CD4-positive, alpha-beta T cell treated with Interleukin-15 for 4 hours (primary cell): ENCODE results near the gene C10orf105.

Experiments used
- DNase-seq: peaks from one replicate; pipeline ENCODE4 v3.0.0-alpha.2; 2020; ENCODE audit warnings: low spot score

C10orf105 gene

GRCh38 chr10:71697938-71698709, 21.5 kb downstream of the C10orf105 start:
- DNase-seq: peak; percentile 61

GRCh38 chr10:71696628-71697326, 22.8 kb downstream of the C10orf105 start:
- DNase-seq: peak; percentile 62

GRCh38 chr10:71695502-71696476, 23.8 kb downstream of the C10orf105 start:
- no peak for DNase-seq

- peak; percentile 39 for DNase-seq
These were observed 25.0 kb downstream of the C10orf105 start for GRCh38 chr10:71694567-71694968.

- no peak for DNase-seq
These were observed 25.5 kb downstream of the C10orf105 start for GRCh38 chr10:71694039-71694501.

- DNase-seq: no peak
These were observed 26.2 kb downstream of the C10orf105 start for GRCh38 chr10:71693377-71693776.

GRCh38 chr10:71692598-71693306, 26.8 kb downstream of the C10orf105 start:
- DNase-seq: no peak

GRCh38 chr10:71691405-71691804, 28.2 kb downstream of the C10orf105 start:
- no peak for DNase-seq

GRCh38 chr10:71690094-71690720, 29.4 kb downstream of the C10orf105 start:
- no peak for DNase-seq

GRCh38 chr10:71688256-71688655, 31.3 kb downstream of the C10orf105 start:
- DNase-seq: no peak

- no peak for DNase-seq
These were observed 32.1 kb downstream of the C10orf105 start for GRCh38 chr10:71687480-71687879.

GRCh38 chr10:71687077-71687476, 32.5 kb downstream of the C10orf105 start:
- DNase-seq: no peak

- no peak for DNase-seq
These were observed 33.9 kb downstream of the C10orf105 start for GRCh38 chr10:71685554-71686232.

GRCh38 chr10:71684356-71685173, 35.0 kb downstream of the C10orf105 start:
- no peak for DNase-seq

GRCh38 chr10:71683301-71683700, 36.3 kb downstream of the C10orf105 start:
- no peak for DNase-seq

GRCh38 chr10:71681977-71682376, 37.6 kb downstream of the C10orf105 start:
- DNase-seq: no peak

GRCh38 chr10:71679425-71679824, 40.2 kb downstream of the C10orf105 start:
- DNase-seq: no peak

- DNase-seq: no peak
These were observed 41.3 kb downstream of the C10orf105 start for GRCh38 chr10:71678057-71678805.

- no peak for DNase-seq
These were observed 42.3 kb downstream of the C10orf105 start for GRCh38 chr10:71677261-71677660.
